ENCODE results near the gene DAZAP1.

The DAZAP1 gene

GRCh38 chr19:1366899-1367870 lies 40.2 kb upstream of the DAZAP1 start:
- H3K27ac ChIP-seq (ENCODE audit: low read length, poor library complexity, severe bottlenecking): no peak overlapping the region
- no peak overlapping the region for H3K18ac ChIP-seq (ENCODE audit: low read depth in 1 of 2, low read length in 2 of 2)
- H2BK15ac ChIP-seq (ENCODE audit: low read depth, poor library complexity, severe bottlenecking): peak overlapping the region; percentile 30
- no peak overlapping the region for H3K14ac ChIP-seq (ENCODE audit: low read length in 2 of 2)
- H3K4ac ChIP-seq (ENCODE audit: low read depth in 1 of 2, low read length in 2 of 2): no peak overlapping the region
- no peak overlapping the region for H4K8ac ChIP-seq (ENCODE audit: low read length)
- H4K91ac ChIP-seq (ENCODE audit: low read length): no peak overlapping the region
- H3K79me1 ChIP-seq (replicated peaks; ENCODE audit: low read length, poor library complexity, severe bottlenecking): peaks cover 35% of the 10 kb centered on the region
- no peaks in the 10 kb centered on the region for H3K27me3 ChIP-seq (ENCODE audit: control insufficient read depth in 1 of 2, insufficient read depth in 1 of 2, low read length in 2 of 2)
- no peak overlapping the region for H2BK5ac ChIP-seq (ENCODE audit: low read depth, low read length, poor library complexity, severe bottlenecking)
- no peak overlapping the region for H3K9ac ChIP-seq (ENCODE audit: low read length)
- peaks cover 17% of the 10 kb centered on the region for H3K4me1 ChIP-seq (ENCODE audit: control insufficient read depth, insufficient read depth, low read depth, low read length)
- H2AK5ac ChIP-seq (ENCODE audit: low read length, severe bottlenecking): no peak overlapping the region
- H3K23ac ChIP-seq (ENCODE audit: low read length in 2 of 2): no peak overlapping the region
- 95% methylated on average over 35 of the region's 35 CpGs for WGBS
- no peak for DNase-seq
- H3K4me3 ChIP-seq (ENCODE audit: insufficient read depth in 1 of 2, low read depth in 1 of 2, low read length in 2 of 2): no peak overlapping the region
- no peak overlapping the region for H2BK120ac ChIP-seq (ENCODE audit: low read depth, low read length)
- no peak overlapping the region for H2AFZ ChIP-seq (ENCODE audit: low read depth, low read length)
- H3K9me3 ChIP-seq (ENCODE audit: control insufficient read depth, low read length): no peaks in the 10 kb centered on the region
- no peak overlapping the region for H2BK12ac ChIP-seq (ENCODE audit: low read length in 2 of 2)
- peaks cover 78 to 90% of the 10 kb centered on the region in 2 experiments for H3K36me3 ChIP-seq (ENCODE audit: control insufficient read depth in 1 of 2, insufficient read depth in 2 of 2, low read depth in 1 of 2, low read length in 2 of 2)
- H3K4me2 ChIP-seq (ENCODE audit: low read length, poor library complexity, severe bottlenecking): no peak overlapping the region

DNA sequence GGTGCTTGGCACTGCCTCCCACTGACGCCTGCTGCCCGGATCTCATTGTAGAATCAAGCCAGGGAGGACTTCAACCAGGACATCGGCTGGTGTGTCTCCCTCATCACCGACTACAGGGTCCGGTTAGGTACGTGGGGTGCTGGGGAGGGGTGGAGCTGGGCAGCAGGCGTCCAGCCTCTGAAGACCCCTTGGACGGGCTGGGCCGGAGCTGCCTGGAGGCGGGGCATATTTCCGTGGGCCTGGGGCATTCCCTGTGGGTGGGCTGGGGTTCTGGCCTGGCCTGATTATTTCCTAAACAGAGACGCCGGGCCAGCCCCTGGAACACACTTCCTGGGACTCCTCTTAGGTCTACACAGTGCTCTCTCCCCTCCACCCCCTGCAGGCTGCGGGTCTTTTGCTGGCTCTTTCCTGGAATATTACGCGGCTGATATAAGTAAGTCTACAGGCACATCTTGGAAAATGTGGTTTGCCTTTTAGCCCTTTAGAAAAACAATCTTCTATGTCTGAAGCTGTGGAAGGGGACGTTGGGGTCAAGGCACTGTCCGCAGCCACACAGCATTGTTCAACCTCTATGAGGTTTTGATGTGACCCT lies 38.1 kb upstream of the DAZAP1 start:
- Histone ChIP-seq H3K4me3 (ENCODE audit: insufficient read depth in 1 of 2, low read depth in 1 of 2, low read length in 2 of 2) (no peak overlapping the region), H3K4me1 (ENCODE audit: control insufficient read depth, insufficient read depth, low read depth, low read length) (peaks cover 18% of the 10 kb centered on the region), H3K36me3 (ENCODE audit: control insufficient read depth in 1 of 2, insufficient read depth in 2 of 2, low read depth in 1 of 2, low read length in 2 of 2) (peaks cover 79 to 90% of the 10 kb centered on the region in 2 experiments), H3K4ac (ENCODE audit: low read depth in 1 of 2, low read length in 2 of 2) (no peak overlapping the region), H2BK12ac (ENCODE audit: low read length in 2 of 2) (no peak overlapping the region), H4K91ac (ENCODE audit: low read length) (no peak overlapping the region), H3K4me2 (ENCODE audit: low read length, poor library complexity, severe bottlenecking) (no peak overlapping the region), H2AFZ (ENCODE audit: low read depth, low read length) (no peak overlapping the region), H3K79me1 (replicated peaks; ENCODE audit: low read length, poor library complexity, severe bottlenecking) (peaks cover 24% of the 10 kb centered on the region), H2BK120ac (ENCODE audit: low read depth, low read length) (no peak overlapping the region), H3K9ac (ENCODE audit: low read length) (no peak overlapping the region), H4K8ac (ENCODE audit: low read length) (no peak overlapping the region), H3K18ac (ENCODE audit: low read depth in 1 of 2, low read length in 2 of 2) (no peak overlapping the region), H3K23ac (ENCODE audit: low read length in 2 of 2) (no peak overlapping the region), H2AK5ac (ENCODE audit: low read length, severe bottlenecking) (no peak overlapping the region), H3K14ac (ENCODE audit: low read length in 2 of 2) (no peak overlapping the region), H3K27ac (ENCODE audit: low read length, poor library complexity, severe bottlenecking) (no peak overlapping the region), H2BK5ac (ENCODE audit: low read depth, low read length, poor library complexity, severe bottlenecking) (no peak overlapping the region), H2BK15ac (ENCODE audit: low read depth, poor library complexity, severe bottlenecking) (no peak overlapping the region), H3K9me3 (ENCODE audit: control insufficient read depth, low read length) (no peaks in the 10 kb centered on the region), H3K27me3 (ENCODE audit: control insufficient read depth in 1 of 2, insufficient read depth in 1 of 2, low read length in 2 of 2) (no peaks in the 10 kb centered on the region)
- WGBS: 96% methylated on average over 18 of the region's 18 CpGs
- DNase-seq: no peak

GRCh38 chr19:1370579-1371361 lies 36.6 kb upstream of the DAZAP1 start:
- no peak overlapping the region for H4K91ac ChIP-seq (ENCODE audit: low read length)
- H2AK5ac ChIP-seq (ENCODE audit: low read length, severe bottlenecking): no peak overlapping the region
- no peak overlapping the region for H3K4me3 ChIP-seq (ENCODE audit: insufficient read depth in 1 of 2, low read depth in 1 of 2, low read length in 2 of 2)
- H3K27ac ChIP-seq (ENCODE audit: low read length, poor library complexity, severe bottlenecking): no peak overlapping the region
- H4K8ac ChIP-seq (ENCODE audit: low read length): no peak overlapping the region
- H2BK120ac ChIP-seq (ENCODE audit: low read depth, low read length): no peak overlapping the region
- no peak overlapping the region for H3K23ac ChIP-seq (ENCODE audit: low read length in 2 of 2)
- H2BK12ac ChIP-seq (ENCODE audit: low read length in 2 of 2): no peak overlapping the region
- no peak for DNase-seq
- no peaks in the 10 kb centered on the region for H3K9me3 ChIP-seq (ENCODE audit: control insufficient read depth, low read length)
- no peak overlapping the region for H2BK5ac ChIP-seq (ENCODE audit: low read depth, low read length, poor library complexity, severe bottlenecking)
- peaks cover 18% of the 10 kb centered on the region for H3K4me1 ChIP-seq (ENCODE audit: control insufficient read depth, insufficient read depth, low read depth, low read length)
- peaks cover 73 to 80% of the 10 kb centered on the region in 2 experiments for H3K36me3 ChIP-seq (ENCODE audit: control insufficient read depth in 1 of 2, insufficient read depth in 2 of 2, low read depth in 1 of 2, low read length in 2 of 2)
- H3K4me2 ChIP-seq (ENCODE audit: low read length, poor library complexity, severe bottlenecking): no peak overlapping the region
- H3K79me1 ChIP-seq (replicated peaks; ENCODE audit: low read length, poor library complexity, severe bottlenecking): peaks cover 22% of the 10 kb centered on the region
- no peak overlapping the region for H3K4ac ChIP-seq (ENCODE audit: low read depth in 1 of 2, low read length in 2 of 2)
- H2BK15ac ChIP-seq (ENCODE audit: low read depth, poor library complexity, severe bottlenecking): no peak overlapping the region
- 93% methylated on average over 52 of the region's 52 CpGs for WGBS
- H2AFZ ChIP-seq (ENCODE audit: low read depth, low read length): no peak overlapping the region
- no peak overlapping the region for H3K18ac ChIP-seq (ENCODE audit: low read depth in 1 of 2, low read length in 2 of 2)
- H3K14ac ChIP-seq (ENCODE audit: low read length in 2 of 2): no peak overlapping the region
- H3K9ac ChIP-seq (ENCODE audit: low read length): no peak overlapping the region
- H3K27me3 ChIP-seq (ENCODE audit: control insufficient read depth in 1 of 2, insufficient read depth in 1 of 2, low read length in 2 of 2): no peaks in the 10 kb centered on the region
